ENCODE measurements around the gene CDC42EP1. TPM values are rescaled to one million over a fixed set of nuclear protein-coding genes. Genes with fewer than 3 reads are reported as not detected.

CDC42EP1 gene
- total RNA-seq, 6 experiments from 2014 or later, result 88.3 to 104 (median 97.2) TPM

- Mint-ChIP-seq H3K9me3 (no peaks in the 10 kb centered on the region), H3K36me3 (ENCODE audit: low read depth) (peaks cover 13% of the 10 kb centered on the region; the same call in 1 of the 2 replicates), H3K27me3 (ENCODE audit: insufficient read depth) (peaks cover 10% of the 10 kb centered on the region), H3K4me1 (ENCODE audit: low read depth) (peaks cover 44% of the 10 kb centered on the region), H3K4me3 (peak overlapping the region; percentile 89), H3K27ac (peak overlapping the region; percentile 88)
- TF ChIP-seq CTCF (IDR thresholded peaks at IDR 0.05), result peak; percentile 95
- peak; percentile 83 for DNase-seq
Observed at GRCh38 chr22:37561212-37562048, 1.1 kb downstream of the CDC42EP1 start.

GRCh38 chr22:37562049-37562875, 2.0 kb downstream of the CDC42EP1 start:
- no peak for DNase-seq
- Mint-ChIP-seq H3K4me1 (ENCODE audit: low read depth) (peaks cover 40% of the 10 kb centered on the region), H3K27ac (peak overlapping the region; percentile 88), H3K4me3 (peak overlapping the region; percentile 89), H3K27me3 (ENCODE audit: insufficient read depth) (peaks cover 5% of the 10 kb centered on the region), H3K36me3 (ENCODE audit: low read depth) (peaks cover 16% of the 10 kb centered on the region), H3K9me3 (no peaks in the 10 kb centered on the region)
- peak; percentile 43 for TF ChIP-seq CTCF (IDR thresholded peaks at IDR 0.05)

GRCh38 chr22:37563153-37564081, 3.1 kb downstream of the CDC42EP1 start:
- Mint-ChIP-seq H3K27ac (peak overlapping the region; percentile 88), H3K9me3 (no peaks in the 10 kb centered on the region), H3K4me1 (ENCODE audit: low read depth) (peaks cover 45% of the 10 kb centered on the region), H3K4me3 (peak overlapping the region; percentile 89), H3K27me3 (ENCODE audit: insufficient read depth) (peaks cover 8% of the 10 kb centered on the region), H3K36me3 (ENCODE audit: low read depth) (peaks cover 17% of the 10 kb centered on the region)
- DNase-seq, result peak; percentile 92
- no peak; the same call in 1 of the 2 replicates for TF ChIP-seq CTCF (IDR thresholded peaks at IDR 0.05)

GRCh38 chr22:37564111-37564711, 3.9 kb downstream of the CDC42EP1 start:
- Mint-ChIP-seq H3K9me3 (no peaks in the 10 kb centered on the region), H3K27ac (peak overlapping the region; percentile 88), H3K4me3 (peak overlapping the region; percentile 89), H3K36me3 (ENCODE audit: low read depth) (peaks cover 17% of the 10 kb centered on the region), H3K4me1 (ENCODE audit: low read depth) (peaks cover 45% of the 10 kb centered on the region), H3K27me3 (ENCODE audit: insufficient read depth) (peaks cover 8% of the 10 kb centered on the region)
- TF ChIP-seq CTCF (IDR thresholded peaks at IDR 0.05), result no peak; the same call in 1 of the 2 replicates
- no peak for DNase-seq

Measured in HFFc6 (cell line).